GM21737 (cell line): ENCODE data around the gene SPP2.

Experiments used
- ATAC-seq: cut with Tn5 transposase; IDR thresholded peaks from one replicate; pipeline ENCODE4 v1.9.1; 2021; ENCODE audit warnings: mild to moderate bottlenecking, moderate library complexity; ENCODE audit not compliant: unreplicated experiment

The SPP2 gene

GRCh38 chr2:234050455-234051135, at the start of gene SPP2:
Gene SPP2 (plus strand): TSS chr2:234050702. CDS start chr2:234050787, 85 bp downstream.
- no peak for ATAC-seq

DNA sequence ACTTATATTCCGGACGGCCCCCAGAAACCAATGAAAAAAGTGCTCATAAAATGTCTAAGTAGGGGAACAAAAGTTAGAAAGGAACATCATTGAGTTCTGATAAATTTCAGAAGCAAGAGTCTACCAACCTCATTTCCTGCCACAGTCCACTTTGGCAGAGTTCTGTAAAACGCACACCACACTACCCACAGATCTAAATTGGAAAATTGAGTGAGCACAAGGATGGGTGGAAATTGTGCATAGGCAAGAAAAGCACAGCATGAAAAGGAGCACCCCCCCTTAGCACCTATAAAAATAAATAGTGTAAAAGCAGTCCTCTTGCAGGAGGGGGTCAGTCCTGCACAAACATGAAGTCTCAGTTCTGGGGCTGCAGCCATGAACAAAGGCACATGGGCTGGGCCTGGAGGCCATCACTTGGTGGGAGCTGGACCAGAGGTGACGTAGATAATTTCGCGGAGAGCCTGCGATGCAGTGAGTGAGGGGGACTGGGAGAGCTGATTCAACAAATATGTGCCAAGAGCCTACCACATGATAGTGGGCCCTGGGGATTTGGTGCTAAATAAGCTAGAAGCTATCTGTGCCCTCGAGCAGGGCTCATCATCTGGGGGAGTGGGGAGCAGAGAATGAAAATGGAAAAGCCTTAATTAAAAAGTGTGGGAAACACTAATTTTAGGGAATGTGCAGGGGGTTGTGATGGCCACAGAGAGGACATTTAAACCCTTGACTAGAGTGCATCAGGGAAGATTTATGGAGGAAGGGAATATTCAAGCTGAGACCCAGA, 48.9 kb upstream of the SPP2 start:
- ATAC-seq: no peak

DNA sequence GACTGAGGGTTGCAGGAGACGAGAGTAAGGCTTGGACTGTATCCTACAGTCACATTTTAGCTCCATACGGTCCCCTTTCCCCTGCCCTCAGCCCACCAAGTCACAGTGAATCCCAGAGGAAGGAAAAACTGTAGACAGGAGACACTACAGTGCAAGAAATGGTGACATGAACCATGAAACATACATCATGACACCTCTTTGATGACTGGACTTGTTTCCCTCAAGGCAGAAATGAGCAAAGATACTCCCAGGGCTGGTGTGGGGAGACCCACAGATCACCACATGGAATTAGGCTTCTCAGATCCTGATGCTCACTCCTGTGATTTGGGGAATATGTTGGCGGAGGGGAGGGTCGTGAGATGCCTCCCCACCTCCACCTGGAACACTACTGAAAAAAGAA, 48.2 kb upstream of the SPP2 start:
- no peak for ATAC-seq

GRCh38 chr2:234003972-234004617, 46.4 kb upstream of the SPP2 start:
- no peak for ATAC-seq

DNA sequence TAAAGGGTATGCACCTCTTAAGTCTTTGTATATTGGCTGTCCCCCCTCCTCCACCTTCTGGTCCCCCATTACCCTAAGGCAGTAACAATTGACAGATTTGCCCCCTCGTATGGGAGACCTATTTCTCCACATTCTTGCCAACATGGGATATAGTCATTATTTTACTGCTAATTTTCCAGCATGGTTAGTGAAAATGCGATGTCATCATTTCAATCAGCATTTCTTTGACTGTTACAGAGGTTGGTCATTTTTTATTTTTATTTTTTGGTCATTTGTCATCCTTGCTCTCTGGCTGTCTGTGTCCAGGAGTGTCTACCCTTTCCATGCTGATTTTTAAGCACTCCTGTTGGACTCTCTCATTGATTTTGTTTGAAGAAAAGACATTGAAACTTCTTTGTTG, 45.4 kb upstream of the SPP2 start:
- ATAC-seq: no peak

- no peak for ATAC-seq
Observed at GRCh38 chr2:234006501-234006900, 44.0 kb upstream of the SPP2 start.

- ATAC-seq: no peak
Observed at GRCh38 chr2:234014427-234014826, 36.1 kb upstream of the SPP2 start.

- no peak for ATAC-seq
Observed at GRCh38 chr2:234015861-234016260, 34.6 kb upstream of the SPP2 start.

- no peak for ATAC-seq
Observed at GRCh38 chr2:234019896-234020295, 30.6 kb upstream of the SPP2 start.

DNA sequence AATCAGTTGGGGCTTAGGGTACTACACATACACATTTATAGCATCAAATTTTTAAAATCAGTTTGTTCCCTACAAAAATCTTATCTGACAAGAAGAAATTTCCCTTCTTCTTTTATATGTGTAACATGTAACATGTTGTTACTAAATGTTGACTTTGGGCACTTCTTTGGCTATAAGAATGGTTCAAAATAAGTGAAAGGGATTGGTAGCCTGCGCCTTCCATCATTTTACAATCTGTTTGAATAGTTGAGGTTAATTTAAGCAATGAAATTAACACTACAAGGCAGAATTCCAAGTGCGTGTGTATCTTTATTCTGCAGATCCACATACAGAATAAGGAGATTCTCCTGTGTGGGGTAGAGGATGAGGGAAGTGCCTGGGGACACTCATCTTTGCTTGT, 30.2 kb upstream of the SPP2 start:
- ATAC-seq: no peak

GRCh38 chr2:234022424-234022823, 28.1 kb upstream of the SPP2 start:
- ATAC-seq: no peak

- no peak for ATAC-seq
Observed at GRCh38 chr2:234024304-234024703, 26.2 kb upstream of the SPP2 start.

DNA sequence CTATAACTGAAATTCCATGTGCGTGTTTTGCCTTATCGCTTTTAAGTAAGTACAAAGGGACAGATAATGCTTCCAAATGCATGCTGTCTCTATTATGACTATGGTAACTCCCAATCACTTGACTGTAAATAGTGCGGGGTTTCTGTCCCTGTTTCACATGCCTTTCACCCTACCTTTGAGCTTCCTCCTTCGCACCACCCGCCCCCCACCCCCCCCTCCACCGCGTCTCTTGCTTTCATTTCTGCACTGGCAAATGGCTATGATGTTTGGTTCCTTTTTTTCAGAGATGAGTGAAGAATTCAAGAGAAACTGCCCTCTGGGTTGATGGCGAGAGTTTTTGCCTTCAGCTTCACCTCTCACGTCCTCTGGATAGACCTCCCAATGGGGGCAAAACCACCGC, 25.0 kb upstream of the SPP2 start:
- ATAC-seq: no peak

GRCh38 chr2:234025891-234026401, 24.6 kb upstream of the SPP2 start:
- no peak for ATAC-seq

DNA sequence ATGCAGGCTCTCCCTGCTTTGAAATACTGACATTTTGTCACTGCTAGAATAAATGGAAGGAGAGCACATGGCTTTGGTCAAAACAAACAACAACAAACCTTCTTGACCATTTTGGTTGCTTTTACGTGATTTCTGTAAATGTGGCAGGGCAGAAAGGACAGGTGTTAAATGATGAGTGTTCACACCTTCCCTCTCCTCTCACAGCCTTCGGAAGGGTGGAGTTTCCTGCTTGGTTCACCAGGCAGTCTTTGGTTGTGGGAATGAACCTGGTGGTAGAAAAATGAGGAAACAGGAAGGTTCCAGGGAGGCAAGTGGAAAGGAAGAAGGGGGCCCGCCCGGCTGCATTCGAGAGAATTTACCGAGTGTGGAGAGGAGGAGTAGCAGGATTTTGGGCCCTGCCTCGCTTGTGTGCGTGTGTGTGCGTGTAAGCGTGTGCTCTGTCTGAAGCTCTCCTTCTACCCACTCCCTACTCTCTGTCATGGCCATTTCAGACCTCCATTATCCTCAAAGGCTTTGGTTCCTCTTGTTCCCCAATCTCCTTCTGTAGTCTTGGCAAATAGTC, 23.7 kb upstream of the SPP2 start:
- ATAC-seq: no peak

GRCh38 chr2:234027641-234028040, 22.9 kb upstream of the SPP2 start:
- no peak for ATAC-seq

DNA sequence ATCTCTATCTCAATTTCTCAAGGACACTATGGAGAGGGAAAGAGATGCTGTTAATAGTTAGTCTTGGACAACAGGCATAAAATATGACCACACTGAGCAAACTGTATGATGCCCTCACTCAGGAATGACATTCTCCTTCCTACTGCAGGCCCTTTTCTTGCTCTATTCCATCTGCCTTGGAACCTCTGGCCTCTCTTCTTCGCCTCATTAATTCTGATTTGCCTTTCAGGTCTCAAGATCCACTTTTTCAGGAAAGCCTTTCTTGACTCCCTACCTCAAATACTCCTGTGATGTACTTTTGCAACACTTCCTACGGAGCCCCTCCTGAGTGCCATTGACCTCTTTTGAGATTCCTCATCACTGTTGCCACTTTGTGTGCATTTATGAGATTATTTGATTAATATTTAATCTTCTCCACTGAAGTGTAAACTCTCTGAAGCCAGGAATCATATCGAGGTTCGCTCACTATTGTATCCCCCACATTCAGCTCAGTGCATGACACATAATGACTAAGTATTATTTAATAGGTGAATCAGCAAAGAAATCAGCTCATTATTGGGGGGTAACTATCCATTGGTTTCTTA, 21.3 kb upstream of the SPP2 start:
- no peak for ATAC-seq

DNA sequence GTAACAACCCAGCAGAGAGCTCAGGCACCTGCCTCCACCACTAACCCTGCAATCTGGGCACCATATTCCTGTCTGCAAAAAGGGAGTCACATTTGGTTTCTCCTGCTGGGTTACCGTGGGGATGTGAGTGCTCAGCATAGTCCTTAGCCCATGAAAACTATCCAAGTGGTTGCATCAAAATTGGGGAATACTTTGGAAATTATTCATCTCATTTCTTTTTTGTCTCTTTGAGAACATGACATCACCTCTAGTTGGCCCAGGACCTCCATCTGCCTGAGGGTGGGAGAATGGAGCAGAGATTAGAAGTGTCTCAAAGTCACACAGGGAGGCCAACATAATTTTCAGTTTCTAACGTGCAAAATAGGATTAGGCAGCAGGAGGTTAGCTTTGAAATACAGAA, 19.3 kb upstream of the SPP2 start:
- ATAC-seq: no peak

GRCh38 chr2:234032279-234032856, 18.1 kb upstream of the SPP2 start:
- ATAC-seq: no peak

GRCh38 chr2:234033174-234033573, 17.3 kb upstream of the SPP2 start:
- no peak for ATAC-seq

GRCh38 chr2:234033885-234034284, 16.6 kb upstream of the SPP2 start:
- no peak for ATAC-seq
